ENCODE data around the gene ZMPSTE24.

The ZMPSTE24 gene

GRCh38 chr1:40232444-40232843, 25.6 kb upstream of the ZMPSTE24 start:
- Histone ChIP-seq H4K20me1 (ENCODE audit: control insufficient read depth, insufficient read depth, low read depth, low read length) (no peaks in the 10 kb centered on the region), H3F3A (ENCODE audit: control insufficient read depth, insufficient read depth) (peaks cover 2% of the 10 kb centered on the region; the same call in 1 of the 2 replicates), H3K36me3 (ENCODE audit: control insufficient read depth, low read length) (peaks cover 66% of the 10 kb centered on the region), H3K4me2 (ENCODE audit: low read length) (peak overlapping the region; percentile 23; the same call in 1 of the 2 replicates), H3K4me3 (ENCODE audit: low read length) (no peak overlapping the region), H3K9me2 (replicated peaks; ENCODE audit: control insufficient read depth, low read length) (no peaks in the 10 kb centered on the region), H3K27me3 (ENCODE audit: control insufficient read depth, low read length) (no peaks in the 10 kb centered on the region), H3K9me3 (ENCODE audit: control insufficient read depth, insufficient read depth, low read length) (no peaks in the 10 kb centered on the region), H3K79me2 (ENCODE audit: control insufficient read depth, low read length) (no peaks in the 10 kb centered on the region), H3K27ac (ENCODE audit: low read depth, low read length) (no peak overlapping the region), H3K4me1 (ENCODE audit: control insufficient read depth, low read length) (peaks cover 19% of the 10 kb centered on the region)
- TF ChIP-seq CTCF (IDR thresholded peaks at IDR 0.05; ENCODE audit: low read depth, low read length, poor library complexity, severe bottlenecking): no peak
- no peak for TF ChIP-seq EZH2phosphoT487 (IDR thresholded peaks at IDR 0.05; ENCODE audit: borderline replicate concordance, low read length)

GRCh38 chr1:40239626-40240025, 18.4 kb upstream of the ZMPSTE24 start:
- Histone ChIP-seq H3K4me3 (ENCODE audit: low read length) (no peak overlapping the region), H3K79me2 (ENCODE audit: control insufficient read depth, low read length) (no peaks in the 10 kb centered on the region), H3K36me3 (ENCODE audit: control insufficient read depth, low read length) (peaks cover 49% of the 10 kb centered on the region)

GRCh38 chr1:40240390-40240789, 17.6 kb upstream of the ZMPSTE24 start:
- H3K27me3 ChIP-seq (ENCODE audit: control insufficient read depth, low read length): no peaks in the 10 kb centered on the region
- no peaks in the 10 kb centered on the region for H3K9me3 ChIP-seq (ENCODE audit: control insufficient read depth, insufficient read depth, low read length)
- H3K9me2 ChIP-seq (replicated peaks; ENCODE audit: control insufficient read depth, low read length): no peaks in the 10 kb centered on the region
- TF ChIP-seq EZH2phosphoT487 (IDR thresholded peaks at IDR 0.05; ENCODE audit: borderline replicate concordance, low read length) (no peak), CTCF (IDR thresholded peaks at IDR 0.05; ENCODE audit: low read depth, low read length, poor library complexity, severe bottlenecking) (no peak)
- H3F3A ChIP-seq (ENCODE audit: control insufficient read depth, insufficient read depth): peaks cover 3% of the 10 kb centered on the region; the same call in 1 of the 2 replicates
- H4K20me1 ChIP-seq (ENCODE audit: control insufficient read depth, insufficient read depth, low read depth, low read length): no peaks in the 10 kb centered on the region
- no peak overlapping the region for H3K27ac ChIP-seq (ENCODE audit: low read depth, low read length)
- H3K4me2 ChIP-seq (ENCODE audit: low read length): no peak overlapping the region
- H3K36me3 ChIP-seq (ENCODE audit: control insufficient read depth, low read length): peaks cover 45% of the 10 kb centered on the region
- no peaks in the 10 kb centered on the region for H3K4me1 ChIP-seq (ENCODE audit: control insufficient read depth, low read length)
- no peak overlapping the region for H3K4me3 ChIP-seq (ENCODE audit: low read length)
- H3K79me2 ChIP-seq (ENCODE audit: control insufficient read depth, low read length): no peaks in the 10 kb centered on the region

More at GRCh38 chr1:40239626-40240025, 18.4 kb upstream of the ZMPSTE24 start:
- Histone ChIP-seq H4K20me1 (ENCODE audit: control insufficient read depth, insufficient read depth, low read depth, low read length) (no peaks in the 10 kb centered on the region), H3F3A (ENCODE audit: control insufficient read depth, insufficient read depth) (peaks cover 3% of the 10 kb centered on the region; the same call in 1 of the 2 replicates), H3K27ac (ENCODE audit: low read depth, low read length) (no peak overlapping the region), H3K9me2 (replicated peaks; ENCODE audit: control insufficient read depth, low read length) (no peaks in the 10 kb centered on the region), H3K27me3 (ENCODE audit: control insufficient read depth, low read length) (no peaks in the 10 kb centered on the region), H3K9me3 (ENCODE audit: control insufficient read depth, insufficient read depth, low read length) (no peaks in the 10 kb centered on the region), H3K4me1 (ENCODE audit: control insufficient read depth, low read length) (no peaks in the 10 kb centered on the region), H3K4me2 (ENCODE audit: low read length) (no peak overlapping the region)
- TF ChIP-seq CTCF (IDR thresholded peaks at IDR 0.05; ENCODE audit: low read depth, low read length, poor library complexity, severe bottlenecking): no peak
- TF ChIP-seq EZH2phosphoT487 (IDR thresholded peaks at IDR 0.05; ENCODE audit: borderline replicate concordance, low read length): no peak
